Sigmoid colon (tissue), 7 donors: ENCODE data around the gene ADAMTSL1. TPM values are rescaled to one million over a fixed set of nuclear protein-coding genes. Genes with fewer than 3 reads are reported as not detected.

ENCODE experiments used
- DNase-seq: peaks from one replicate; pipeline ENCODE4 v3.0.0-alpha.2; 2019
- H3K27ac ChIP-seq, 4 donors: fragments of 200-600 bp; sonication (generic); one replicate each; pipeline ENCODE4 v1.5.1; 2016 to 2019; ENCODE audit warnings: mild to moderate bottlenecking in 1 of 4
- H3K27me3 ChIP-seq, 3 donors: fragments of 200-600 bp; sonication (generic); one replicate each; pipeline ENCODE4 v1.5.1; 2019; ENCODE audit warnings: mild to moderate bottlenecking in 1 of 3
- H3K36me3 ChIP-seq, 4 donors: fragments of 200-600 bp; sonication (generic); one replicate each; pipeline ENCODE4 v1.5.1; 2016 to 2019
- H3K4me1 ChIP-seq, 4 donors: fragments of 200-600 bp; sonication (generic); one replicate each; pipeline ENCODE4 v1.5.1; 2017 to 2019
- H3K4me3 ChIP-seq, 4 donors: fragments of 200-600 bp; sonication (generic); one replicate each; pipeline ENCODE4 v1.5.1; 2017 to 2019; ENCODE audit warnings: mild to moderate bottlenecking in 2 of 4, moderate library complexity in 1 of 4
- H3K9me3 ChIP-seq, 4 donors: fragments of 200-600 bp in 3 of 4; sonication (generic) in 3 of 4; one replicate each; pipeline versions ENCODE4 v1.5.1 to v1.6.1; 2013 to 2019
- EP300 ChIP-seq, 4 donors: sonication (generic); formaldehyde crosslinking; IDR thresholded peaks; one replicate each; pipeline ENCODE4 v1.6.1; 2017; ENCODE audit warnings: antibody characterized with exemption in 4 of 4
- POLR2A ChIP-seq, 2 donors: fragments of 450-650 bp; IDR thresholded peaks; one replicate each; pipeline ENCODE4 v1.6.1; 2016; ENCODE audit warnings: antibody characterized with exemption in 2 of 2, mild to moderate bottlenecking in 2 of 2, moderate library complexity in 2 of 2
- POLR2AphosphoS5 ChIP-seq, 4 donors: sonication (generic); formaldehyde crosslinking; IDR thresholded peaks; one replicate each; pipeline ENCODE4 v1.6.1; 2017; ENCODE audit warnings: antibody characterized with exemption in 4 of 4
- WGBS, 2 donors: extraction: QIAGEN DNeasy Blood & Tissue Kit; methylation state at CpG; one replicate each; pipeline ENCODE4 v1.1.7; 2013; 5-methylcytosine and 5-hydroxymethylcytosine counted together
- intact Hi-C: fragments of 100-400 bp; cut with DNase I; formaldehyde crosslinking; loops from one replicate; pipeline ENCODE4 v1.15.1; 2023
- polyA plus RNA-seq, 3 donors: library from polyadenylated mRNA; stranded (reverse); fragments of 200-250 nt; gene quantifications; one replicate each; pipeline ENCODE4 v1.2.3, GENCODE V29; 2013
- total RNA-seq, 4 donors: library from RNA; depleted of rRNA; stranded (reverse); fragments of >200 nt; gene quantifications; one replicate each; pipeline ENCODE4 v1.1.0, GENCODE V29; 2016
- TF ChIP-seq, protein P1 (sequence below), 4 experiments: fragments of 450-650 bp in 3 of 4; fragments of 200-600 bp in 1 of 4; IDR thresholded peaks; one replicate each; pipeline ENCODE4 v1.5.1; 2016 to 2019; ENCODE audit warnings: antibody characterized with exemption in 4 of 4, mild to moderate bottlenecking in 3 of 4, moderate library complexity in 2 of 4
- donor health status: healthy with polysubstance abuse.
- donor health status: Bipolar disorder and iron deficiency.
- donor health status: healthy.

ADAMTSL1 gene
- total and polyA plus RNA-seq, 7 donors = 1.4 to 13.6 (median 6.5) TPM

DNA sequence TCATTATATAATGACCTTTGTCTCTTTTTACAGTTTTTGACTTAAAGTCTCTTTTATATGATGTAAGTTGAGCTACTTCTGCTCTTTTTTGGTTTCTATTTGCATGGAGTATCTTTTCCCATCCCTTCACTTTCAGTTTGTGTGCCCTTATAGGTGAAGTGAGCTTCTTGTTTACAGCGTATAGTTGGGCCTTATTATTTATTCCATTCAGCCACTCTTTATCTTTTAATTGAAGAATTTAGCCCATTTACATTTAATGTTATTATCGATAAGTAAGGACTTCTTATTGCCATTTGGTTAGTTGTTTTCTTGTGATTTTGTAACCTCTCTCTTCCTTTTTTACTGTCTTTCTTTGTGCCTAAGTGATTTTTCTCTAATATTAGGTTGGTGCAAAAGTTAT lies 117.3 kb downstream of the ADAMTSL1 start:
- Histone ChIP-seq H3K36me3 (no peaks in the 10 kb centered on the region), H3K4me1 (no peaks in the 10 kb centered on the region), H3K9me3 (peaks cover 0 to 14% (median 4%) of the 10 kb centered on the region in 4 donors), H3K27ac (no peak overlapping the region), H3K27me3 (no peaks in the 10 kb centered on the region), H3K4me3 (no peak overlapping the region)
- DNase-seq = no peak
- TF ChIP-seq POLR2A (IDR thresholded peaks at IDR 0.05) (no peak), EP300 (IDR thresholded peaks at IDR 0.05) (no peak), POLR2AphosphoS5 (IDR thresholded peaks at IDR 0.05) (no peak)
- TF ChIP-seq, protein P1, sequence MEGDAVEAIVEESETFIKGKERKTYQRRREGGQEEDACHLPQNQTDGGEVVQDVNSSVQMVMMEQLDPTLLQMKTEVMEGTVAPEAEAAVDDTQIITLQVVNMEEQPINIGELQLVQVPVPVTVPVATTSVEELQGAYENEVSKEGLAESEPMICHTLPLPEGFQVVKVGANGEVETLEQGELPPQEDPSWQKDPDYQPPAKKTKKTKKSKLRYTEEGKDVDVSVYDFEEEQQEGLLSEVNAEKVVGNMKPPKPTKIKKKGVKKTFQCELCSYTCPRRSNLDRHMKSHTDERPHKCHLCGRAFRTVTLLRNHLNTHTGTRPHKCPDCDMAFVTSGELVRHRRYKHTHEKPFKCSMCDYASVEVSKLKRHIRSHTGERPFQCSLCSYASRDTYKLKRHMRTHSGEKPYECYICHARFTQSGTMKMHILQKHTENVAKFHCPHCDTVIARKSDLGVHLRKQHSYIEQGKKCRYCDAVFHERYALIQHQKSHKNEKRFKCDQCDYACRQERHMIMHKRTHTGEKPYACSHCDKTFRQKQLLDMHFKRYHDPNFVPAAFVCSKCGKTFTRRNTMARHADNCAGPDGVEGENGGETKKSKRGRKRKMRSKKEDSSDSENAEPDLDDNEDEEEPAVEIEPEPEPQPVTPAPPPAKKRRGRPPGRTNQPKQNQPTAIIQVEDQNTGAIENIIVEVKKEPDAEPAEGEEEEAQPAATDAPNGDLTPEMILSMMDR (IDR thresholded peaks at IDR 0.05) = no peak
- WGBS, 2 donors = 98% methylated on average over 2 of the region's 2 CpGs
- intact Hi-C loops = no loop called here

DNA sequence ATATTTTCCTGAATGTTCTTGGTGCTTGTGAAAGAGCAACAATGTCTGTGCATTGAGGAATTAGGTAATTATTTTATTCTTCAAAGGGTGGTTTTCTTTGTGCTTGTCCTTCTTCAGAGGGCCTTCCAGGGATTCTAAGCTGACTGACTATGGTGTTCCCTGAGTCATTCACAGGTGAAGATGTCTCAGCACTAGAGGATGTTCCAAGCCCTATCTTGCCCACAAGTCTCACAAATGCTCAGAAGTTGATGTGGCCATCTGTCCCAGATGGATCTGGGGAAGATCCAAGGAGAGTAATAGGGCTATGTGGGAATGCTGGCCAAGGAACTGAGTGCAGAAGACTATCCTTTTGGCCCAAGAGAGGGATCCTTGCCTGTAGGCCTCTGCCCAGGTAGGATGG lies 120.9 kb downstream of the ADAMTSL1 start:
- no peak overlapping the region for H3K27ac ChIP-seq
- no peak for DNase-seq
- intact Hi-C loops = no loop called here

DNA sequence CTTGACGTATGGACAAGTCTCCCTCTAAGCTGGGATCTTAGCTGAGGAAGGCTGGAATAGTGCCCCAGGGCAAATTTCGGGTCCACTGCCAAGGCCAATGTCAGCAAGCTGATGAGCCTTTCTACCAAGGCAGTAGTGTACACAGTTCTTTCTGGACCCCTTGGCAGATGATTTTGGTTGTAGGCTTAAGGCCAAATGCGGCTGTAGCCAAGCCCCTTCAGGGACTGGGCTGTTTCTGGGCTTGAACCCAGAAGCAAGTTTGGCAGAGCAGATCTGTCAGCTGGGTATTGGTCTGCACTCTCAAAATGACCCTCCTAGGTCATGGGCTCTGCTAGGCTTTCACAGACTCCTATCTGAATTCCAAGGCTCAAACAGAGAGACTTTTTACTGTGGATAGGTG lies 121.6 kb downstream of the ADAMTSL1 start:
- no peaks in the 10 kb centered on the region for H3K27me3 ChIP-seq
- TF ChIP-seq POLR2AphosphoS5 (IDR thresholded peaks at IDR 0.05) (no peak), POLR2A (IDR thresholded peaks at IDR 0.05) (no peak), EP300 (IDR thresholded peaks at IDR 0.05) (no peak)
- TF ChIP-seq, protein P1 (IDR thresholded peaks at IDR 0.05) = no peak
- no peak overlapping the region for H3K4me3 ChIP-seq
- 78 to 93% methylated on average over 3 of the region's 3 CpGs for WGBS, 2 donors
- intact Hi-C loops = no loop called here
- no peak for DNase-seq
- no peaks in the 10 kb centered on the region for H3K36me3 ChIP-seq
- H3K4me1 ChIP-seq = peaks cover 0 to 2% (median 0%) of the 10 kb centered on the region in 4 donors
- H3K9me3 ChIP-seq = peaks cover 0 to 14% (median 4%) of the 10 kb centered on the region in 4 donors
- H3K27ac ChIP-seq = no peak overlapping the region

More for the DNA sequence above, 120.9 kb downstream of the ADAMTSL1 start:
- H3K4me3 ChIP-seq = no peak overlapping the region
- H3K9me3 ChIP-seq = peaks cover 0 to 14% (median 4%) of the 10 kb centered on the region in 4 donors
- TF ChIP-seq EP300 (IDR thresholded peaks at IDR 0.05) (no peak), POLR2AphosphoS5 (IDR thresholded peaks at IDR 0.05) (no peak), POLR2A (IDR thresholded peaks at IDR 0.05) (no peak)
- TF ChIP-seq, protein P1 (IDR thresholded peaks at IDR 0.05) = no peak
- peaks cover 0 to 2% (median 0%) of the 10 kb centered on the region in 4 donors for H3K4me1 ChIP-seq
- no peaks in the 10 kb centered on the region for H3K27me3 ChIP-seq
- no peaks in the 10 kb centered on the region for H3K36me3 ChIP-seq

DNA sequence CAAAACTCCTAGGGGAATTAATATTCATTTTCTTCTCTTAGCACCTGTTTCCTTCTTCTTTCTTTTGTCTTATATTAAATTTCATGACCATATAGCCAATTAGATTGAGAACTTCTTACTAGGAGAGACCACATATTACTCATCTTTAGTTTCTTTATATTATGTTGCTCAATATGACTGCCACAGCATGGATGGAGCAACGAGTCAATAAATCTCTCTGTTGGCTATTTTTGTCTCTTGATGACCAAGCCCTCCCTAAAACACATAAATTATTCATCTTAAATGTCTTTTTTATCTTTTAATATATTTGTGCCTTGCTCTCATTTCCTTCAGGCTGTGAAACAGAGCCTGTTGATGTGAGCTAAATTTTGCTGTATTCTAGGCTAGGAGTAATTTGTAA lies 123.0 kb downstream of the ADAMTSL1 start:
- Histone ChIP-seq H3K4me1 (peaks cover 0 to 2% (median 0%) of the 10 kb centered on the region in 4 donors), H3K27me3 (no peaks in the 10 kb centered on the region), H3K27ac (no peak overlapping the region), H3K4me3 (no peak overlapping the region), H3K36me3 (no peaks in the 10 kb centered on the region), H3K9me3 (peaks cover 0 to 3% (median 1%) of the 10 kb centered on the region in 4 donors)
- intact Hi-C loops = no loop called here
- DNase-seq = no peak
- WGBS, 2 donors = 73 to 85% methylated on average over 1 of the region's 1 CpG
- TF ChIP-seq POLR2A (IDR thresholded peaks at IDR 0.05) (no peak), POLR2AphosphoS5 (IDR thresholded peaks at IDR 0.05) (no peak), EP300 (IDR thresholded peaks at IDR 0.05) (no peak)
- TF ChIP-seq, protein P1 (IDR thresholded peaks at IDR 0.05) = no peak

DNA sequence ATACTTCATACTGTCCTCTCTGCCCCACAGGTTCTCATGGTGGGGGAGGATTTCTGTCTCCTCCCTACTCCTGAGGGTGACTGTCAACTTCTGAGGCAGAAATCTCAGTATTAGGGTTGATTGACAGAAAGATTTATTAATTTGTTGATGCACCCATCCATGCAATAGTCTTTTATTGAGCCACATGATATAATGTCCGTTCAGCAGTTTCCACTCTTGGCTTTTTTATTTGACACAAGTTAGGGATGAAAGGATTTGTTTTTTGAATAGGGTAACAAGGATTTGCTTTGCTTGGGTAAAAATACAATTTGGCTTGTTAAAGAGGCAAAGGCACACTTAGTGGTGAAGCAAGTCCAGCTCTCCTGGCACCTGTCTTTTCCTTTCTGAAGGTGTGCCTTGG lies 125.0 kb downstream of the ADAMTSL1 start:
- no peak for DNase-seq
- H3K4me3 ChIP-seq = no peak overlapping the region
- no peak overlapping the region for H3K27ac ChIP-seq
- peaks cover 0 to 2% (median 0%) of the 10 kb centered on the region in 4 donors for H3K4me1 ChIP-seq
- TF ChIP-seq POLR2AphosphoS5 (IDR thresholded peaks at IDR 0.05) (no peak), EP300 (IDR thresholded peaks at IDR 0.05) (no peak), POLR2A (IDR thresholded peaks at IDR 0.05) (no peak)
- TF ChIP-seq, protein P1 (IDR thresholded peaks at IDR 0.05) = no peak
- no peaks in the 10 kb centered on the region for H3K36me3 ChIP-seq
- intact Hi-C loops = no loop called here
- 85 to 88% methylated on average over 1 of the region's 1 CpG for WGBS, 2 donors
- H3K9me3 ChIP-seq = no peaks in the 10 kb centered on the region
- H3K27me3 ChIP-seq = no peaks in the 10 kb centered on the region
